ENCODE results near the gene LY6G5B.
"Not testable (repeated sequence)": the region's sequence is repeated elsewhere in the genome, so short reads cannot be mapped to it uniquely, and the experiment has no call there.

Gene LY6G5B

DNA sequence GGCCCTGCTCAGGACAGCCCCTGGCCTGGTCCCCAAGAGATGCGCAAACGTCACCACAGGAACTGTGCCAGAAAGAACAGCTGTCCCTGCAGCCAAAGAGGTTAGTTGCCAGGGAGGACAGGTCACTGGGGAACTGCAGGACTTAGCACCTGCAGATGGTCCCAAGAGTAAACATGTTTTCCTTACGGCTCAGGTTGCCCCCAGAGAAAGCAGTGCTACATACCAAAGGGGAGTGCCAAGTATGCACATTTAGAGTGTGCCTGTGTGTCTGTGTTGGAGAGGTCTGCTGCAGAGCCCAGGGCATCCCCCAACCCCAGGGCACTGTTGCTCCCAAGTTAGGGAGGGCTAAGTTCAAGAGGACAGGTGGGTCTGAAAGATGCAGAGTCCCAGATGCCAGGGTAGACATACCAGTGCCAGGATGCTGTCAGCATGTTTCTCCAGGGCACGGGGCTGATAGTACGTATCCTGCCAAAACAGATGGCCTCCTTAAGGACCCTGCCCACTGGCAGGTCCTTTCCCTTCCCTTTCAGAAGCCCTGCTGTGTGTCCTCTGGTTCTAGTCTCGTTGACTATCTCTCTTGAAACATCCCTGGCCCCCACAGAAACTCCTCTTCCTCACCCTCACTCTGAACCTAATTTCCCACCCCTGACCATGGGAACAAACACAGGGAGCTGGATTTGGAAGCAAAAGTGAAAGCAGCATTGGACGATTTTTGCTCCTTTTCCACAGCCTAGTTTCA is 32.1 kb downstream of the LY6G5B start:
- FAIRE-seq, result peak; percentile 28
- DNase-seq (ENCODE audit: insufficient read length, low spot score), result no peak
- TF ChIP-seq TAF1 (IDR thresholded peaks at IDR 0.05; ENCODE audit: low read depth, low read length) (no peak), POLR2A (IDR thresholded peaks at IDR 0.05; ENCODE audit: low read depth, low read length) (no peak), POU2F2 (IDR thresholded peaks at IDR 0.05; ENCODE audit: low read depth, low read length) (no peak), PAX5 (IDR thresholded peaks at IDR 0.05; ENCODE audit: insufficient read depth, low read length, severe bottlenecking) (no peak), SPI1 (IDR thresholded peaks at IDR 0.05; ENCODE audit: low read depth, low read length) (no peak), POLR2AphosphoS5 (IDR thresholded peaks at IDR 0.05; ENCODE audit: low read depth, low read length) (no peak)

DNA sequence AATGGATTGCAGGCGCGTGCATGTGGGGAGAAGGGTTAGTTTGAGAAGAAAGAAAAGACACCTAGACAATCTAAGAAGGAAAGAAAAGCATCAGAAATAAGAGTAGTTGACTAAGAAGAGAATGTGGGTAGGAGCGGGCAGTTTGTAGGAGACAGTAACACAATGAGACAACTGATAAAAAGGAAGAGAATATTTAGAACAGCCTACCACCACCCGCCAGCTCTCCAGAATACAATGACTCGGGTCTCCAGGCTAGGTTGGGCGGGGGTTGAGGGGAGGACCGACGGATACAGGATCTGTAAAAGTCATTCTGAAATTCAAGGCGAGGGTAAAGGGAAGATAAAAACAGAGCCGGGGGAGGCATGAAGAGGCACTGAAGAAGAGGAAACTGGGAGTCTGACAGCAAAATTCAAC is 32.6 kb downstream of the LY6G5B start:
- TF ChIP-seq POU2F2 (IDR thresholded peaks at IDR 0.05; ENCODE audit: low read depth, low read length), result no peak
- TF ChIP-seq TAF1 (IDR thresholded peaks at IDR 0.05; ENCODE audit: low read depth, low read length), result no peak
- TF ChIP-seq PAX5 (IDR thresholded peaks at IDR 0.05; ENCODE audit: insufficient read depth, low read length, severe bottlenecking), result no peak
- no peak for TF ChIP-seq SPI1 (IDR thresholded peaks at IDR 0.05; ENCODE audit: low read depth, low read length)
- no peak for TF ChIP-seq POLR2AphosphoS5 (IDR thresholded peaks at IDR 0.05; ENCODE audit: low read depth, low read length)
- TF ChIP-seq POLR2A (IDR thresholded peaks at IDR 0.05; ENCODE audit: low read depth, low read length), result no peak
- FAIRE-seq, result no peak

DNA sequence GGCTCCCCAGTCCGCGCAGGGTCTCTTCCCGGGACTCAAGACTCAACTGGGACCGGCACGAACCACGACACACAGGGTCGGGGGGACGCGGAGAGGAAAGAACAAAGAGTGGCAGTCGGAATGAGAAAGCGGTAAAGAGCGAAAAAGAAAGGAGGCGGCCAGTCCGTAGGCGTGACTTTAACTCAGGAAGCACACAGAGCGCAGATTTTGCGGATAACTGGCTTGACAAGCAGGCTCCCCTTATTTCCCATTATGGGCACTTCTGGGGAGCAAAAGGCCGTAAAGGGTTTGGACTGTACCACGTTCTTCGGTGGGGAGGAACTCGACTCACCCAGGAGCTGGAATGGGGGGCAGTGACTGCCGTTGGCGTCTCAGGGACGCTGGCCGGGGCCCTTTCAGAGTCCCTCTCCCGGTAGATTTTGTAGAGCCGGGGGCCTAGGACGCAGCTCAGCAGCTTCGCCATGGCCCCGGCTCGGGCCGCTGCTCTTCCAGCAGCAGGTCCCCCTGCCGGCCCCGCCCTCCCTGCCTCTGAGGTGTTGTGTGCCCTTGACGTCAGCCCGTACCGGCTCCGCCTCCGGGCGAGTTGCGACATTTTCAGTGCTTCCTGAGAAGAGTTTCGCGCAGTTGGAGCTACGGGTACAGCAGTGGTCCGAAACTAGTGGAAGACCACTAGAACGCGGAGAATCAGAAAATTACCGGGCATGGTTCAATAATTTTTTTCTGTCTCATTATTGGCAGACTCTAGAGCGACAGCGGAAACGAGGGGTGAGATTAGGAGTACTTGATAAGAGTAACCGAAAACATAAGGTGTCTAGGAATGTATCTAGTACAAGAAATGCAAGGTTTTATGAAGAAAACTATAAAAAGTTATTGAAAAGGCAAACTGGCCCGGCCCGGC is 33.3 kb downstream of the LY6G5B start, which contains the start of gene ABHD16A:
ABHD16A (minus strand) TSS at position 506 of the 898 bp plus-strand sequence; CDS start at position 463, 43 bp downstream.
- DNase-seq (ENCODE audit: insufficient read length, low spot score), result peak; percentile 96
- FAIRE-seq, result peak; percentile 98
- TF ChIP-seq POLR2A (IDR thresholded peaks at IDR 0.05; ENCODE audit: low read depth, low read length) (peak; percentile 76), POLR2AphosphoS5 (IDR thresholded peaks at IDR 0.05; ENCODE audit: low read depth, low read length) (peak; percentile 56; the same call in 1 of the 2 replicates), SPI1 (IDR thresholded peaks at IDR 0.05; ENCODE audit: low read depth, low read length) (no peak), PAX5 (IDR thresholded peaks at IDR 0.05; ENCODE audit: insufficient read depth, low read length, severe bottlenecking) (peak; percentile 31), POU2F2 (IDR thresholded peaks at IDR 0.05; ENCODE audit: low read depth, low read length) (no peak; the same call in 1 of the 2 replicates), TAF1 (IDR thresholded peaks at IDR 0.05; ENCODE audit: low read depth, low read length) (peak; percentile 47)

More for the DNA sequence above, 32.6 kb downstream of the LY6G5B start:
- no peak for DNase-seq (ENCODE audit: insufficient read length, low spot score)

DNA sequence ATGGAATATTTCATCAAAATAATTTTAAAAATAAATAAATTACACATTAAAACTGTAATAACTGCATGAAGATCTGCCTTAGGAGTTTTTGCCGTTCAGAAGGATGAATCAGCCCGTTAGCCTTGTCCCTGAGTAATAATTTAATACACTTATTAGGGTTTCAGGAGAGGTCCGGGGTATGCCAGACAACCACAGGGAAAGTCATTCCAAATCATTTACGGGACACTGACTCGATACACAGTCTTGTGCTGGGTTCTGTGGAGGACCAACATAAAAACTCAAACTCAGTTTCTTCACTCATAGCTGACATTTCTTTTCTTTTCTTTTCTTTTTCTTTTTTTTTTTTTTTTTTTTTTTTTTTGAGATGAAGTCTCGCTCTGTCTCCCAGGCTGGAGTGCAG is 36.2 kb downstream of the LY6G5B start:
- no peak for FAIRE-seq
- DNase-seq (ENCODE audit: insufficient read length, low spot score), result no peak

DNA sequence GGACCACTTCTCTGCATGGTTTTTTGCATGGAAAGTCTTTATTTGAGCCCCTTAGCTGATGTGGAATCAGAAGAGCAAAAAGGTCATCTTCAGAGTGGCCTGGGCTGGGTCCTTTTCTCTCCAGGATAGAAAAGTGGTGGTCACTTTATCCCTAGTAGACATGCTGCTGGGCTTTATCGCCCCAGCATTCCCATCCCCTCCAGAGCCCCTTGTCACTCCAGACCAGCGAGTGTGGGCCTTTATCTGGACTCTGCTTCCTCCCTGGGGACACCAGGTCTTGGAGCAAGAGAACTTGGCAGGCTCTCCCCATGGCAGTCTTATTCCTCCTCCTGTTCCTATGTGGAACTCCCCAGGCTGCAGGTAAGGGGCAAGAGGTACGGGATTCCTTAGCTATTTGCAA is 36.8 kb downstream of the LY6G5B start, which contains the start of gene LY6G6F:
LY6G6F (plus strand) TSS at position 268 of the 400 bp plus-strand sequence; CDS start at position 309, 41 bp downstream.
- DNase-seq (ENCODE audit: insufficient read length, low spot score), result no peak
- TF ChIP-seq POLR2AphosphoS5 (IDR thresholded peaks at IDR 0.05; ENCODE audit: low read depth, low read length) (no peak), POU2F2 (IDR thresholded peaks at IDR 0.05; ENCODE audit: low read depth, low read length) (no peak), POLR2A (IDR thresholded peaks at IDR 0.05; ENCODE audit: low read depth, low read length) (no peak), TAF1 (IDR thresholded peaks at IDR 0.05; ENCODE audit: low read depth, low read length) (no peak), SPI1 (IDR thresholded peaks at IDR 0.05; ENCODE audit: low read depth, low read length) (no peak), PAX5 (IDR thresholded peaks at IDR 0.05; ENCODE audit: insufficient read depth, low read length, severe bottlenecking) (no peak)
- no peak for FAIRE-seq

More for the DNA sequence above, 36.2 kb downstream of the LY6G5B start:
- TF ChIP-seq POLR2A (IDR thresholded peaks at IDR 0.05; ENCODE audit: low read depth, low read length) (no peak), POLR2AphosphoS5 (IDR thresholded peaks at IDR 0.05; ENCODE audit: low read depth, low read length) (no peak), SPI1 (IDR thresholded peaks at IDR 0.05; ENCODE audit: low read depth, low read length) (no peak), POU2F2 (IDR thresholded peaks at IDR 0.05; ENCODE audit: low read depth, low read length) (no peak), TAF1 (IDR thresholded peaks at IDR 0.05; ENCODE audit: low read depth, low read length) (no peak), PAX5 (IDR thresholded peaks at IDR 0.05; ENCODE audit: insufficient read depth, low read length, severe bottlenecking) (no peak)

DNA sequence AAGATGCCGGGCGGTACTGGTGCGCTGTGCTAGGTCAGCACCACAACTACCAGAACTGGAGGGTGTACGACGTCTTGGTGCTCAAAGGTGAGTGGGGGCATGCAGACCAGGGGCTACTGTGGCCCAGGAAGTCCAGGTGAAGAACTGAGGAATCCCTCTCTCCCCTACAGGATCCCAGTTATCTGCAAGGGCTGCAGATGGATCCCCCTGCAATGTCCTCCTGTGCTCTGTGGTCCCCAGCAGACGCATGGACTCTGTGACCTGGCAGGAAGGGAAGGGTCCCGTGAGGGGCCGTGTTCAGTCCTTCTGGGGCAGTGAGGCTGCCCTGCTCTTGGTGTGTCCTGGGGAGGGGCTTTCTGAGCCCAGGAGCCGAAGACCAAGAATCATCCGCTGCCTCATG is 37.9 kb downstream of the LY6G5B start:
- no peak for FAIRE-seq
- TF ChIP-seq SPI1 (IDR thresholded peaks at IDR 0.05; ENCODE audit: low read depth, low read length) (no peak), PAX5 (IDR thresholded peaks at IDR 0.05; ENCODE audit: insufficient read depth, low read length, severe bottlenecking) (no peak), TAF1 (IDR thresholded peaks at IDR 0.05; ENCODE audit: low read depth, low read length) (no peak), POLR2AphosphoS5 (IDR thresholded peaks at IDR 0.05; ENCODE audit: low read depth, low read length) (no peak), POU2F2 (IDR thresholded peaks at IDR 0.05; ENCODE audit: low read depth, low read length) (no peak), POLR2A (IDR thresholded peaks at IDR 0.05; ENCODE audit: low read depth, low read length) (no peak)
- no peak for DNase-seq (ENCODE audit: insufficient read length, low spot score)

DNA sequence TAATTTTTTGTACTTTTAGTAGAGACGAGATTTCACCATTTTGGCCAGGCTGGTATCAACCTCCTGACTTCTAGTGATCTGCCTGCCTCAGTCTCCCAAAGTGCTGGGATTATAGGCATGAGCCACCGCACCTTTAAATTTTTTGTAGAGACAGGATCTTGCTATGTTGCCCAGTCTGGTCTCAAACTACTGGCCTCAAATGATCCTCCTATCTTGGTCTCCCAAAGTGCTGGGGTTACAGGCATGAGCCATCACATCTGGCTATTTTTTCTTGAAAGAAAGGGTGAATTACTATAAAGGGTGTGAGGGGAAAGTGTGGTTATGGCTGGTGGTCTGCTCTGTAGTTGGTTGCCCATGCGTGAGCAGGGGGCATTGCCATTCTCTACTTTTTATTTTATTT is 38.4 kb downstream of the LY6G5B start:
- TF ChIP-seq POLR2A (IDR thresholded peaks at IDR 0.05; ENCODE audit: low read depth, low read length) (no peak), POLR2AphosphoS5 (IDR thresholded peaks at IDR 0.05; ENCODE audit: low read depth, low read length) (no peak), PAX5 (IDR thresholded peaks at IDR 0.05; ENCODE audit: insufficient read depth, low read length, severe bottlenecking) (no peak)
- DNase-seq (ENCODE audit: insufficient read length, low spot score), result no peak
- no peak for FAIRE-seq

DNA sequence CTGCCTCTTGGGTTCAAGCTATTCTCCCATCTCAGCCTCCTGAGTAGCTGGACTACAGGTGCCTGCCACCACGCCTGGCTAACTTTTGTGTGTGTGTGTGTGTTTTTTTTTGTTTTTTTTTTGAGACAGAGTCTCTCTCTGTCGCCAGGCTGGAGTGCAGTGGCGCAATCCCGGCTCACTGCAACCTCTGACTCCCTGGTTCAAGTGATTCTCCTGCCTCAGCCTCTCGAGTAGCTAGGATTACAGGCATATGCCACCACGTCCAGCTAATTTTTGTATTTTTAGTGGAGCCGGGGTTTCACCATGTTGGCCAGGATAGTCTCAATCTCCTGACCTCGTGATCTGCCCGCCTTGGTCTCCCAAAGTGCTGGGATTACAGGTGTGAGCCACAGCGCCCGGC is 39.4 kb downstream of the LY6G5B start:
- not testable (repeated sequence) for FAIRE-seq; DNase-seq (ENCODE audit: insufficient read length, low spot score)

DNA sequence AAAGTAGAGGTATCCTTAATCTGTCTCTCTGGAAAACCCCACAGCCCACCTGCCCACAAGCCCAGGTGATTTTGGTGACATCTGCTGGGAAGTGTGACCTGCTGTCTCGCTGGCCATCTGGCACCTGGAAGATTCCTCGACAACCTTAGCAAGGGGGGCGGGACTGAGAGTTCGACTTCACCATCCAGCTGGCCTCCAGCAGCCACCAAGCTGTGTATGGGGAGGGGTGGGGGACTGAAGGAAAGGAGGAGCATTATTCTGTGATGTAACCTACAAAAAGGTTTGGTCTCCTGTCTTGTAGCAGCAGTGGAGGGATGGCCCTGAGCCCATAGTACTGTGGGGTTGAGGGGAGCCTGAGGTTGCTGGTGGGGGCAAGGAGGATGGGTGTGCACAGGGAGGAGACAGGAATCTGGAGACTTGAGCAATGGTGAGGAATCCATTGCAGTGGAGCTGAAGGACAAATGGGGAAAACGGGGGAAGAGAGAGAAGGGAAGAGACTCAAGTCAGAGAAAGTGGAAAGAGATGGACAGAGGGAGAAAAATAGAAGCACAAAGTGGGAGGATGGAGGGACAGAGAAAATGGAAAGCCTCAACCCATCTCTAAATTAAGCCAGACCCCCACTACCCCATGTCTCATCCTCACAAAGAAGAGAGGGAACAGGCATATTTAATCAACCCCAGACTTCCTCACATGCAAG is 40.9 kb downstream of the LY6G5B start:
- TF ChIP-seq TAF1 (IDR thresholded peaks at IDR 0.05; ENCODE audit: low read depth, low read length) (no peak), POLR2A (IDR thresholded peaks at IDR 0.05; ENCODE audit: low read depth, low read length) (no peak), POU2F2 (IDR thresholded peaks at IDR 0.05; ENCODE audit: low read depth, low read length) (no peak), POLR2AphosphoS5 (IDR thresholded peaks at IDR 0.05; ENCODE audit: low read depth, low read length) (no peak), PAX5 (IDR thresholded peaks at IDR 0.05; ENCODE audit: insufficient read depth, low read length, severe bottlenecking) (no peak), SPI1 (IDR thresholded peaks at IDR 0.05; ENCODE audit: low read depth, low read length) (no peak)
- FAIRE-seq, result peak; percentile 38
- no peak for DNase-seq (ENCODE audit: insufficient read length, low spot score)
